Measurements from ENCODE around the gene C5orf46. TPM values are rescaled to one million over a fixed set of nuclear protein-coding genes. Genes with fewer than 3 reads are reported as not detected.
A peak's percentile ranks its signal among the peaks of the same experiment; 100 is the strongest.

Gene C5orf46
- total RNA-seq, 1 donor from 2014 or later = 22.6 TPM

GRCh38 chr5:147902609-147903115 is 3.7 kb downstream of the C5orf46 start:
- Histone ChIP-seq H3K4me3 (ENCODE audit: insufficient read depth, low read depth, low read length) (no peak overlapping the region), H3K9me3 (ENCODE audit: insufficient read depth, low read depth, low read length) (no peaks in the 10 kb centered on the region), H3K4me1 (ENCODE audit: insufficient read depth, low read length) (peaks cover 66% of the 10 kb centered on the region), H3K36me3 (ENCODE audit: insufficient read depth, low read length) (peaks cover 6% of the 10 kb centered on the region), H3K9ac (ENCODE audit: low read length) (peak overlapping the region; percentile 17), H4K20me1 (ENCODE audit: insufficient read depth, low read length) (no peaks in the 10 kb centered on the region), H3K4me2 (ENCODE audit: low read length) (no peak overlapping the region), H3K79me2 (ENCODE audit: insufficient read depth, low read length) (peaks cover 7% of the 10 kb centered on the region), H2AFZ (ENCODE audit: low read depth, low read length) (no peak overlapping the region), H3K27me3 (ENCODE audit: insufficient read depth, low read length) (no peaks in the 10 kb centered on the region), H3K27ac (ENCODE audit: low read depth, low read length) (peak overlapping the region; percentile 93)
- Mint-ChIP-seq H3K9me3 (ENCODE audit: unreplicated experiment) (peaks cover 4% of the 10 kb centered on the region), H3K4me3 (ENCODE audit: unreplicated experiment) (no peak overlapping the region), H3K4me1 (ENCODE audit: low read depth, unreplicated experiment) (peaks cover 42% of the 10 kb centered on the region), H3K27me3 (ENCODE audit: low read depth, unreplicated experiment) (no peaks in the 10 kb centered on the region), H3K36me3 (ENCODE audit: low read depth, unreplicated experiment) (peaks cover 7% of the 10 kb centered on the region), H3K27ac (ENCODE audit: unreplicated experiment) (peak overlapping the region; percentile 98)
- no peak for TF ChIP-seq EZH2 (IDR thresholded peaks at IDR 0.05; ENCODE audit: insufficient read depth, low read length)
- TF ChIP-seq CTCF (IDR thresholded peaks at IDR 0.05; ENCODE audit: insufficient read depth, low read depth, low read length) = no peak
- FAIRE-seq (no peak), DNase-seq (ENCODE audit: low read depth) (no peak)

GRCh38 chr5:147901599-147902039 is 4.7 kb downstream of the C5orf46 start:
- no peaks in the 10 kb centered on the region for H3K27me3 ChIP-seq (ENCODE audit: insufficient read depth, low read length)
- H3K79me2 ChIP-seq (ENCODE audit: insufficient read depth, low read length) = peaks cover 7% of the 10 kb centered on the region
- peak overlapping the region; percentile 93 for H3K27ac ChIP-seq (ENCODE audit: low read depth, low read length)
- peaks cover 65% of the 10 kb centered on the region for H3K4me1 ChIP-seq (ENCODE audit: insufficient read depth, low read length)
- peak overlapping the region; percentile 60 for H3K4me2 ChIP-seq (ENCODE audit: low read length)
- no peak overlapping the region for H3K4me3 ChIP-seq (ENCODE audit: insufficient read depth, low read depth, low read length)
- H3K36me3 ChIP-seq (ENCODE audit: insufficient read depth, low read length) = peaks cover 8% of the 10 kb centered on the region
- H3K9ac ChIP-seq (ENCODE audit: low read length) = peak overlapping the region; percentile 73
- Mint-ChIP-seq H3K27ac (ENCODE audit: unreplicated experiment) (peak overlapping the region; percentile 98), H3K9me3 (ENCODE audit: unreplicated experiment) (peaks cover 4% of the 10 kb centered on the region), H3K27me3 (ENCODE audit: low read depth, unreplicated experiment) (no peaks in the 10 kb centered on the region), H3K4me1 (ENCODE audit: low read depth, unreplicated experiment) (peaks cover 40% of the 10 kb centered on the region), H3K36me3 (ENCODE audit: low read depth, unreplicated experiment) (peaks cover 6% of the 10 kb centered on the region), H3K4me3 (ENCODE audit: unreplicated experiment) (no peak overlapping the region)
- H3K9me3 ChIP-seq (ENCODE audit: insufficient read depth, low read depth, low read length) = no peaks in the 10 kb centered on the region
- peak; percentile 92 for DNase-seq (ENCODE audit: low read depth)
- H2AFZ ChIP-seq (ENCODE audit: low read depth, low read length) = peak overlapping the region; percentile 64
- FAIRE-seq = peak; percentile 68
- H4K20me1 ChIP-seq (ENCODE audit: insufficient read depth, low read length) = no peaks in the 10 kb centered on the region
- TF ChIP-seq EZH2 (IDR thresholded peaks at IDR 0.05; ENCODE audit: insufficient read depth, low read length) (no peak), CTCF (IDR thresholded peaks at IDR 0.05; ENCODE audit: insufficient read depth, low read depth, low read length) (no peak)

GRCh38 chr5:147898875-147899401 is 7.4 kb downstream of the C5orf46 start:
- H3K79me2 ChIP-seq (ENCODE audit: insufficient read depth, low read length) = no peaks in the 10 kb centered on the region
- peak overlapping the region; percentile 45 for H3K4me2 ChIP-seq (ENCODE audit: low read length)
- Mint-ChIP-seq H3K27ac (ENCODE audit: unreplicated experiment) (no peak overlapping the region), H3K4me3 (ENCODE audit: unreplicated experiment) (no peak overlapping the region), H3K4me1 (ENCODE audit: low read depth, unreplicated experiment) (peaks cover 32% of the 10 kb centered on the region), H3K36me3 (ENCODE audit: low read depth, unreplicated experiment) (peaks cover 6% of the 10 kb centered on the region), H3K9me3 (ENCODE audit: unreplicated experiment) (peaks cover 4% of the 10 kb centered on the region), H3K27me3 (ENCODE audit: low read depth, unreplicated experiment) (no peaks in the 10 kb centered on the region)
- no peaks in the 10 kb centered on the region for H4K20me1 ChIP-seq (ENCODE audit: insufficient read depth, low read length)
- H3K4me1 ChIP-seq (ENCODE audit: insufficient read depth, low read length) = peaks cover 48% of the 10 kb centered on the region
- TF ChIP-seq CTCF (IDR thresholded peaks at IDR 0.05; ENCODE audit: insufficient read depth, low read depth, low read length) (no peak), EZH2 (IDR thresholded peaks at IDR 0.05; ENCODE audit: insufficient read depth, low read length) (no peak)
- FAIRE-seq (no peak), DNase-seq (ENCODE audit: low read depth) (peak; percentile 77)
- peaks cover 8% of the 10 kb centered on the region for H3K36me3 ChIP-seq (ENCODE audit: insufficient read depth, low read length)
- no peak overlapping the region for H3K4me3 ChIP-seq (ENCODE audit: insufficient read depth, low read depth, low read length)
- peak overlapping the region; percentile 63 for H3K9ac ChIP-seq (ENCODE audit: low read length)
- no peak overlapping the region for H2AFZ ChIP-seq (ENCODE audit: low read depth, low read length)
- no peaks in the 10 kb centered on the region for H3K9me3 ChIP-seq (ENCODE audit: insufficient read depth, low read depth, low read length)
- H3K27ac ChIP-seq (ENCODE audit: low read depth, low read length) = peak overlapping the region; percentile 93
- no peaks in the 10 kb centered on the region for H3K27me3 ChIP-seq (ENCODE audit: insufficient read depth, low read length)
